ENCODE results near the gene DDI2.

GRCh38 chr1:15680561-15681348 is 63.5 kb downstream of the DDI2 start:
- no peak for TF ChIP-seq TAF1 (IDR thresholded peaks at IDR 0.05; ENCODE audit: low read depth)
- TF ChIP-seq, protein P1, sequence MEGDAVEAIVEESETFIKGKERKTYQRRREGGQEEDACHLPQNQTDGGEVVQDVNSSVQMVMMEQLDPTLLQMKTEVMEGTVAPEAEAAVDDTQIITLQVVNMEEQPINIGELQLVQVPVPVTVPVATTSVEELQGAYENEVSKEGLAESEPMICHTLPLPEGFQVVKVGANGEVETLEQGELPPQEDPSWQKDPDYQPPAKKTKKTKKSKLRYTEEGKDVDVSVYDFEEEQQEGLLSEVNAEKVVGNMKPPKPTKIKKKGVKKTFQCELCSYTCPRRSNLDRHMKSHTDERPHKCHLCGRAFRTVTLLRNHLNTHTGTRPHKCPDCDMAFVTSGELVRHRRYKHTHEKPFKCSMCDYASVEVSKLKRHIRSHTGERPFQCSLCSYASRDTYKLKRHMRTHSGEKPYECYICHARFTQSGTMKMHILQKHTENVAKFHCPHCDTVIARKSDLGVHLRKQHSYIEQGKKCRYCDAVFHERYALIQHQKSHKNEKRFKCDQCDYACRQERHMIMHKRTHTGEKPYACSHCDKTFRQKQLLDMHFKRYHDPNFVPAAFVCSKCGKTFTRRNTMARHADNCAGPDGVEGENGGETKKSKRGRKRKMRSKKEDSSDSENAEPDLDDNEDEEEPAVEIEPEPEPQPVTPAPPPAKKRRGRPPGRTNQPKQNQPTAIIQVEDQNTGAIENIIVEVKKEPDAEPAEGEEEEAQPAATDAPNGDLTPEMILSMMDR (IDR thresholded peaks at IDR 0.05; ENCODE audit: poor library complexity, severe bottlenecking): no peak
- TF ChIP-seq POLR2AphosphoS5 (IDR thresholded peaks at IDR 0.05): no peak

Measured in neural cell (in vitro differentiated cells).